Keratinocyte (primary cell): ENCODE data around the gene CEP162.

Source experiments
- CTCF ChIP-seq, 3 experiments: IDR thresholded peaks in 1 of 3; conservative IDR thresholded peaks in 1 of 3; optimal IDR thresholded peaks in 1 of 3; 2 replicates in 2 of 3; 3 replicates in 1 of 3; pipeline versions ENCODE3 to v1.5.1; 2011; ENCODE audit warnings: low read length in 3 of 3, mild to moderate bottlenecking in 3 of 3, moderate library complexity in 2 of 3, control low read depth in 1 of 3, inconsistent platforms in 1 of 3; ENCODE audit not compliant: insufficient read depth in 2 of 3; ENCODE audit errors: extremely low read depth in 1 of 3
- EZH2 ChIP-seq: IDR thresholded peaks from one replicate; pipeline ENCODE4 v1.6.1; 2012; ENCODE audit warnings: inconsistent platforms, mild to moderate bottlenecking, low read length, moderate library complexity

GRCh38 chr6:84137989-84138575 lies 89.4 kb downstream of the CEP162 start:
- no peak for TF ChIP-seq CTCF (optimal IDR thresholded peaks at IDR 0.05 in 1 of 3, IDR thresholded peaks at IDR 0.05 in 1 of 3, conservative IDR thresholded peaks at IDR 0.05 in 1 of 3; ENCODE audit: extremely low read depth in 1 of 3, insufficient read depth in 2 of 3, low read length in 3 of 3)
- no peak for TF ChIP-seq EZH2
